NCI-H1105 (cell line): ENCODE measurements around the gene ABI1.

ENCODE experiments used
- DNase-seq: peaks from one replicate; lab custom pipeline; 2025; lab: John Stamatoyannopoulos, UW

The ABI1 gene

GRCh38 chr10:26714415-26715136 is 146.2 kb downstream of the ABI1 start:
- DNase-seq: no peak

GRCh38 chr10:26711324-26711723 is 149.4 kb downstream of the ABI1 start:
- no peak for DNase-seq

- DNase-seq: no peak
These were observed 153.8 kb downstream of the ABI1 start for GRCh38 chr10:26706936-26707335.

GRCh38 chr10:26706206-26706605 is 154.6 kb downstream of the ABI1 start:
- DNase-seq: no peak

GRCh38 chr10:26703974-26704373 is 156.8 kb downstream of the ABI1 start:
- DNase-seq: no peak

- no peak for DNase-seq
These were observed 157.7 kb downstream of the ABI1 start for GRCh38 chr10:26703096-26703495.

- no peak for DNase-seq
These were observed 159.7 kb downstream of the ABI1 start for GRCh38 chr10:26700884-26701630.

GRCh38 chr10:26699631-26700030 is 161.1 kb downstream of the ABI1 start:
- no peak for DNase-seq

- no peak for DNase-seq
These were observed 161.8 kb downstream of the ABI1 start for GRCh38 chr10:26698909-26699308.

GRCh38 chr10:26697922-26698608 is 162.7 kb downstream of the ABI1 start:
- DNase-seq: no peak

GRCh38 chr10:26697163-26697921 is 163.4 kb downstream of the ABI1 start, which contains the start of gene PDSS1:
Gene PDSS1 (plus strand): TSS chr10:26697701. CDS start chr10:26697712, 11 bp downstream.
- DNase-seq: peak; percentile 32

GRCh38 chr10:26696786-26697162 is 164.0 kb downstream of the ABI1 start:
- DNase-seq: no peak
